ENCODE data around the gene ITIH6.

ITIH6 gene

DNA sequence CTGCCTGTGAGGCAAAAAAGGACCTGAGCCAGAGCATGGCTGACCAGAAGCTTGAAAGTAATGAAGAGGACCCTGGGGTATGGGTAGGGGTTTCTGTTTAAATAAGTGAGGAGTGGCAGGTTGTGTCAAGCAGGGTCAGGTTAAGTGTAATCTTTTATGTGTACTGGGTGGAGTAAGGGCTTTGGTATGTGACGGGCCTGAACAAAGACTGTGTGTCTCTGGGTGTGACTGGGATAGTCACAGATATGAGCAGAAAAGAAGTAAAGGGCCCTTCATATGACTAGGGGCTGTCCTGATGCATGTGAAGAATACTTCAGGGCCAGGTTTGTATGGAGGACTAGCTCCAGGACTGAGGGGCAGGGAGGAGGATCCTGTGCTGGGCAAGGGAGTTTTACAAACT lies 82.4 kb downstream of the ITIH6 start:
- WGBS (ENCODE audit: insufficient coverage, insufficient read length), result no CpG with 5 or more reads among the region's 1 CpG
- Histone ChIP-seq H3K4me3 (ENCODE audit: low read length) (no peak overlapping the region), H3K9me3 (ENCODE audit: control insufficient read depth, insufficient read depth, low read length) (no peaks in the 10 kb centered on the region), H3K27me3 (ENCODE audit: control insufficient read depth, insufficient read depth, low read length) (no peaks in the 10 kb centered on the region), H3K36me3 (ENCODE audit: control insufficient read depth, insufficient read depth, low read length) (no peaks in the 10 kb centered on the region), H3K27ac (ENCODE audit: low read length) (no peak overlapping the region), H3K4me1 (ENCODE audit: control insufficient read depth, insufficient read depth, low read length) (no peaks in the 10 kb centered on the region)
- no peak for DNase-seq (ENCODE audit: low read depth, low spot score)

DNA sequence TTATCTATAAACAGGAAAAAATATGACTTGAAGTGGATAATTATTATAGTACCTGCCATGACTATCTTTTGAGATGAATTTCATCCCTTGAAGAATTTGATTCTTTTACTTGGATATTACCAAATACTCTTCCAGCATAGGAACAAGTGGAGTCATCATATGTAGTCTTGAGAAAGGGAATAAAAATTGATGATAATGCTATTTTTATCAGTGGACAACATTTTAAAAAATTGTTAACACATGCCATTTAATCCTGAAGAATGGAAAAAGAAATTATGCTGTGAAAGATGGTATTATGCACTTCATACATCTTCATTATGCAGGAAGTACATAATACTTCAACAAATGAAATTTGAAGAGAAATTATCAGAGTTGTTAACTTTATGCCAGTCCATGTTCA lies 83.6 kb downstream of the ITIH6 start:
- no peaks in the 10 kb centered on the region for H3K27me3 ChIP-seq (ENCODE audit: control insufficient read depth, insufficient read depth, low read length)
- no peaks in the 10 kb centered on the region for H3K9me3 ChIP-seq (ENCODE audit: control insufficient read depth, insufficient read depth, low read length)
- no peak for DNase-seq (ENCODE audit: low read depth, low spot score)
- no peak overlapping the region for H3K4me3 ChIP-seq (ENCODE audit: low read length)
- H3K4me1 ChIP-seq (ENCODE audit: control insufficient read depth, insufficient read depth, low read length), result no peaks in the 10 kb centered on the region
- H3K36me3 ChIP-seq (ENCODE audit: control insufficient read depth, insufficient read depth, low read length), result no peaks in the 10 kb centered on the region
- no peak overlapping the region for H3K27ac ChIP-seq (ENCODE audit: low read length)

DNA sequence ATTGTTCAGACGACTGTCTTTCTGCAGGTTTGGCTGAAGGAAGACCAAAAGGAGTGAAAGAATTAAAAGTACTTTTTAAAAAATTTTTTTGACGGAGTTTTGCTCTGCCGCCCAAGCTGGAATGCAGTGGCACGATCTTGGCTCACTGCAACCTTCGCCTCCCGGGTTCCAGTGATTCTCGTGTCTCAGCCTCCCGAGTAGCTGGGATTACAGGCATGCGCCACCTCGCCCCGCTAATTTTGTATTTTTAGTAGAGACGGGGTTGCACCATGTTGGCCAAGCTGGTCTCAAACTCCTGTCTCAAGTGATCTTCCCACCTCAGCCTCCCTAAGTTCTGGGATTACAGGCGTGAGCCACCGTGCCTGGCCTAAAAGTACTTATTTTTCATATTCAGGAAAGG lies 86.3 kb downstream of the ITIH6 start:
- Histone ChIP-seq H3K27ac (ENCODE audit: low read length) (no peak overlapping the region), H3K36me3 (ENCODE audit: control insufficient read depth, insufficient read depth, low read length) (no peaks in the 10 kb centered on the region), H3K27me3 (ENCODE audit: control insufficient read depth, insufficient read depth, low read length) (no peaks in the 10 kb centered on the region), H3K4me1 (ENCODE audit: control insufficient read depth, insufficient read depth, low read length) (no peaks in the 10 kb centered on the region), H3K4me3 (ENCODE audit: low read length) (no peak overlapping the region), H3K9me3 (ENCODE audit: control insufficient read depth, insufficient read depth, low read length) (no peaks in the 10 kb centered on the region)
- DNase-seq (ENCODE audit: low read depth, low spot score), result no peak
- no CpG with 5 or more reads among the region's 14 CpGs for WGBS (ENCODE audit: insufficient coverage, insufficient read length)

DNA sequence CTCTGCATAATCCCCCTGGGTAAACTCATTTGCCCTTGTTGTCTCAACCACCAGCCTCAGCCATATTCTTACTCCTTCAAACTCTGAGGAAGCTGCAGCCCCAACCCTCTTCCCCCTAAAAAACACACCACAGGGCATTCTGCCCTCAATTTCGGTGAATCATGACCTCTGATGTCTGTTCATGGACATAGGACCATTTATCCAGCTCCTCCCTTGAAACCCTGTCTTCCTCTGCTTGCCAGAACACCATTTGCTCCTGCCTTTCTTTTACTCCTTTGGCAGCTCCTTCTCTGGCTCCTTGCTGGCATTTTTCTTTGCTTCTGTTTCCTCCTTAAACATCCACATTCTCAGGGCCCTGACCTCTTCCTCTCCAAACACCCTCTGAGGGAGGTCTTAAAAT lies 87.1 kb downstream of the ITIH6 start:
- no CpG with 5 or more reads among the region's 1 CpG for WGBS (ENCODE audit: insufficient coverage, insufficient read length)
- no peak for DNase-seq (ENCODE audit: low read depth, low spot score)
- Histone ChIP-seq H3K27me3 (ENCODE audit: control insufficient read depth, insufficient read depth, low read length) (no peaks in the 10 kb centered on the region), H3K27ac (ENCODE audit: low read length) (no peak overlapping the region), H3K4me3 (ENCODE audit: low read length) (no peak overlapping the region), H3K9me3 (ENCODE audit: control insufficient read depth, insufficient read depth, low read length) (no peaks in the 10 kb centered on the region), H3K36me3 (ENCODE audit: control insufficient read depth, insufficient read depth, low read length) (no peaks in the 10 kb centered on the region), H3K4me1 (ENCODE audit: control insufficient read depth, insufficient read depth, low read length) (no peaks in the 10 kb centered on the region)

DNA sequence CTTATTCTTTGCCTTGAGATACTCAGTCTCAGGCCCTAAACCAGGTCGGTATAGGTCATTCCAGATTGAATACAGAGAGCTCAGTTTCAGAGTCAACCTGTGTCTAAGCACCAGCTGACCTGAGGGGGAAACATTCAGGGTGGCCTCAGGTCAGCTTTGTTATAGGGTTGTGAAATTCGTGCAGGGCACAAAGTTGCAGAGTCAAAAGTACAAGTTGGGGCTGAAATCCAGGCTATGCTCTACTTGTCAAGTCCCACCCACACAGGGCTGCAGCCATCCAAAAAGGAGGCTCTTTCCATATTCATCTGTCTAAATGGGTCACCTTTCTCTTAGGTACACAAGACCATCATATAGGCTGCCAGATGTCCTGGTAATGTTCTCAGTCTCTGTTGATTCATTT lies 89.7 kb downstream of the ITIH6 start:
- Histone ChIP-seq H3K4me1 (ENCODE audit: control insufficient read depth, insufficient read depth, low read length) (no peaks in the 10 kb centered on the region), H3K27me3 (ENCODE audit: control insufficient read depth, insufficient read depth, low read length) (no peaks in the 10 kb centered on the region), H3K4me3 (ENCODE audit: low read length) (no peak overlapping the region), H3K36me3 (ENCODE audit: control insufficient read depth, insufficient read depth, low read length) (no peaks in the 10 kb centered on the region), H3K27ac (ENCODE audit: low read length) (no peak overlapping the region), H3K9me3 (ENCODE audit: control insufficient read depth, insufficient read depth, low read length) (no peaks in the 10 kb centered on the region)
- no CpG with 5 or more reads among the region's 2 CpGs for WGBS (ENCODE audit: insufficient coverage, insufficient read length)
- DNase-seq (ENCODE audit: low read depth, low spot score), result no peak
